Measurements from ENCODE around the gene LITAFD.
"Not testable (repeated sequence)": the region's sequence is repeated elsewhere in the genome, so short reads cannot be mapped to it uniquely, and the experiment has no call there.

LITAFD gene

DNA sequence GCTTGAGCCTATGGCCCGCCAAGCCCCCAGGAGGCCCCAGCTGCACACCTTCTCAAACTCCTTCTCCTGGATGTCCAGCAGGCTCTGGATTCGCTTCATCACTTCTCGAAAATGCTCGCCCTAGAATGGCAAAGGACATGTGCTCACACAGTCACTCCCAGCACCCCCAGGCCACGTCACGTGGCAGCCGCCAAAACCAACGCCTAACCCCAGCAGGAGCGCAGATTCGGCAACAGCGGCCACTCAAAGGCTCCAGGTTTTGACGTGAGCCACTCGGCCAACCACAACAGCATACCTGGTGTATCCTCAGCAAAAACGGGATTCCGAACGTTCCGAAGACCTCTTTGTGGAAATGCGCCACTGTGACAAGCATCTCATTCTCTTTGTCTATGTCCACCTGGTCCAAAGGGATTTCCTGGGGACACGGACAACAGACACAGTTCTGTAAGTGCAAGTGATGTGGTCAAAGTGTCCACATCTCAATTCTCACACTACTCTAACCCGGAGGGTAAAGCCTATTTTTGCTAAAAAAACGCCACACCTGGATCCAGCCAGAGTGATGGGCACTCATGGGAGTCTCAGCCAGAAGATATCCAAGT lies 12.7 kb downstream of the LITAFD start:
- no peak for DNase-seq (ENCODE audit: low read depth in 2 of 2)

DNA sequence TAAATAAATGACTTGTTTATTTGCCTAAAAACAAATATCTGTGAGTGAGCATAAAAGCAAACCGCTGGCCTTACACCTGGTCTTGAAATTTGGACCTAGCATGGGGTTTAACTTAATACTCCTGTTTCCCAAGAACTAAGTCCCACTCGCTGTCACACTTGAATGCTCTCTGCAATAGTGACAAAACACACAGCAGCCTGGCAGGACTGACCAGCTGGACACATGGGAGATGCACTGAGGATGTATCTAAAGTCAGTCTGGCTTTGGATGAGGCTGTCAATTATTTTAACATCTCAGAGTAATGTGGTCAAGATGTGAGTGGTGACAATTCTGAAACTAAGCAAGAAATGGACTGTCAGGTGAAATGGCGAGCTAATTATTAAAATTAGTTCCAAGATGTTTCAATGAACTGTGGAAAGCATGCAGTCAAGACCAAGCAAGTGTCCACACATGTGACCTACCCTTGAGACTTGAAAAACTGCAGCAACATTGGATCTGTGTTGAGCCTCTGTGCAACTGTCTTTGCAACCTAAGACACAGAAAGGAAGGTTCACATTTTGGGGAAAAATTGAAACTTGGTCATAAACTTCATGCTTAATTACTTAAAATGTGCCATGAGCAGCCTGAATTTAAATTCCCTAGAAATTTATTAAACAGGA lies 16.6 kb downstream of the LITAFD start:
- no peak for DNase-seq (ENCODE audit: low read depth in 2 of 2)

DNA sequence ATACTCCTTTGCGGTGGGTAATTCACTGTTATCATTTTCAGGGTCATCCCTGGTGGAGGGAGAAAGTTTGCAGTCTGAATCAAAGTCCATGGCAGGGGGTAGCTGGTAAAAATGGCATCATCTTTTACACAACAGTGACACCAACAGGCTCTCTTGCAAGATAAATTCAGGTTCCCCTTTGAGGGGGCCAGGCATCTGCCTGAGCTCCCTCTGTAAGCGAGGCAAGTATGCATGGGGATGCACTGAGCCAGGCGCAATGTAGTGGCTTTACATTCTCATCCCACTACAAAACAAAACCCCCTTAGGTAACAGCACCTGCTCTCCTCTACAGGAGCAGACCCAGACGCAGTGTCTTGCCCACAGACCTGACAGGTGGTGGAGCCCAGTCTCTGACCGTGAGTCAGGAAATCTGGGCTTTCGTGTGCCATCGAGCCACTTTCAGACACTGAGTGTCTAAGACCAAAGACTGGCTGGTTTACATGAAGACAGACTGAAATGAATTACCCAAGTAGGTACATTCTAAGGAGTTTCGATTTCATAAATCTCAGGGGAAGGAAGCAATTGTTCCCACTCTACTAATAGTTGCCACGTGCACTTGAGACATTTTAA lies 17.7 kb downstream of the LITAFD start:
- DNase-seq (ENCODE audit: low read depth in 2 of 2) = no peak

DNA sequence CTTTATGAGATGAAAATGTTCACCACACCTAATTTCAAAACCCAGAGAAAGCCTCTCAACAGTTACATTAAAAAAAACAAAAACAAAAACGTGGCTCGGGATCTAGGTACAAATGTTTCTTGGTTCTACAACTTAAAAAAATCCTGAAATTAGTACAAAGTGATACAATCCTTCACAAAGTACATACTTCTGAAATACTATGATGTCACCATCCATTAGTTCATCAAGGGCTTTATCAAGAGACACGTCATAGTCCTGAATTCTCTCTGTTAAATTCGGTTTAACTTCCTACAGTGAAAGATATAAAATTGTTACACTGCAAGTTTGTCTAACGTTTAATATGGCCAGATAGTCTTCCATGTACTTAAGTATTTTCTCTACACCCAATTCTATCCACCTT lies 18.2 kb downstream of the LITAFD start:
- DNase-seq (ENCODE audit: low read depth in 2 of 2) = no peak

DNA sequence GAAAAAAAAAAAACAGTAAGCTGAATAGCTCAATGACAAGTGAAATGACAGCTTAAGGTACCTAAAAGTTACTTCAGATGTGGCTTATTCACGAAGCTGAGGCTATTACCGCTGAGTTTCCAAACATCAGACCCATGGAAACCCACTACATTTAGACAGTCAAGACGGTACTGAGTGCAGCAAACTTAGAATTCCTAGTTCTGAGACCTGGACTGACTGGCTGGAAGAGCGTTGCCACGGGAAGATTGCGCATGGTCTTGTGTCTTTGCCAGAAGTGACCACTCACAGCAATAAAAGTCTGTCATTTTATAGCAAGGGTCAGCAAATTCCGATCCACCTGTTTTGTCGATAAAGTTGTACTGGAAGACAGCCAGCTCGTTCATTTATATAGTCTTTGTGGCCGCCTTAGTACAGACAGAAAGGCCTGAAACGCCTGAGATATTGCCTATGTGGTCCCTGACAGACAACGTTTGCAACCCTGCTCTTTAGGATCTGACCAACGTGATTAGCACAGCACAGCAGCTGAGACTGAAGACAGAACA lies 19.2 kb downstream of the LITAFD start:
- no peak for DNase-seq (ENCODE audit: low read depth in 2 of 2)

DNA sequence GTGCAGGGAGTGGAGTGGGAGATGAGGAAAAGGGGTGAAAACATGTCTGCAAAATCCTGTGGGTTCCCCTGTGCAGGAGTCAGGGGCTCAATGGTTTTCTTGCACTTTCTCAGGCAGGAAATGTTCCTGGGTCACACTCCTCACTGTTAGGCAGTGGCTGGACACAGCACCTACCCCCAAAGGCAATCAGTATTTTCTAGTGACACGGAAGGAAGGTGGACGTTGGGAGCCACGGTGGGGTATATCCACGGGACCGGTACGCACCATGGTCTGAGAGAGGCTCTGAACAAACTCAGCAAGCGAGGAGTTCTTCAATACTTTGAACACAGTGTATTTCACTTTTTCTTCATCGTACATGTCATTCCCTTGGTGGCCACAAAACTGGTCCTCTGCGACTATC lies 20.9 kb downstream of the LITAFD start:
- DNase-seq (ENCODE audit: low read depth in 2 of 2) = no peak

DNA sequence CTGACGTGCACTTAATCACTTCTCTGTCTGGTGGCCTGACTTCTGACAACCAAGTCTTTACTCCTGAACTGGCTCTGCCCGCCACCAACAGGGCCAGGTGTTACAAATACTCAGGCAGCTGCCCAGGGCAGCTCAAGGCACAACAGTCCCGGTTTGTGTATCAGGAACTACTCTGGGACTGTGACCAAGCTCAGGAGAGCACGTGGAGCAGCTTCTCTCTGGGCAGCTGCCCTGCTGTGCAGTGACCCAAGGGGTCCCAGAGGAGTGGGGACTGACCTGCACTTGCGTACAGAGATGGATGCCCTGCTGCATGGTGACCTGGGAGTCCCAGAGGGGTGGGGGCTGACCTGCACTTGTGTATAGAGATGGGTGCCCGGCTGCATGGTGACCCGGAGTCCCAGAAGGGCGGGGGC lies 21.9 kb downstream of the LITAFD start:
- DNase-seq (ENCODE audit: low read depth in 2 of 2) = no peak

DNA sequence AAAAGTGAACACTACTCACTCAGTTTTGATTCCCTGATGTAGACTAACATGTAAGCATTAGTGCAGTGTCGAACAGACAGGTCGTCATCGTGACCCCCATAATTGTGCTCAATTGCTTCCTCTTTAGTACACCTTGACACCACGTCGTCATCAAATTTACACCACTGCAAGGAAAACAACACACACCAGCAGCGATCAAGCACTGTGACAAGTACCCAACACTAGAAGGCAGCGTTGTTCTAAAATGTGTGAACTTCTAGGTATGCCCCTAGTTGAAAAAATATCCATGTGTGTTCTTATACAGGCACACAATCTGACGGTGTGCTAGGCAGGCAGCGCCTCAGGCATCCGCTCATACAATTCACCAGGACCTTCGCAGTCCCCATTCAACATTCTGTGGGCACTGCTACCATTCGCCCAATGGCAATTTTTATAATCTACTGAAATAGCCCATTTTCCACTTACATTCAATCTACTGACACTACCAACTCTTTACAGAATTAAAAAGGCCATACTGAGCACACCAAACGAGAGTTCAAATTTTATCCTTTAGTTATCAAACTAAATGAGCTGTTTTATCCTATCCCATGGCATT lies 23.1 kb downstream of the LITAFD start:
- DNase-seq (ENCODE audit: low read depth in 2 of 2) = no peak

DNA sequence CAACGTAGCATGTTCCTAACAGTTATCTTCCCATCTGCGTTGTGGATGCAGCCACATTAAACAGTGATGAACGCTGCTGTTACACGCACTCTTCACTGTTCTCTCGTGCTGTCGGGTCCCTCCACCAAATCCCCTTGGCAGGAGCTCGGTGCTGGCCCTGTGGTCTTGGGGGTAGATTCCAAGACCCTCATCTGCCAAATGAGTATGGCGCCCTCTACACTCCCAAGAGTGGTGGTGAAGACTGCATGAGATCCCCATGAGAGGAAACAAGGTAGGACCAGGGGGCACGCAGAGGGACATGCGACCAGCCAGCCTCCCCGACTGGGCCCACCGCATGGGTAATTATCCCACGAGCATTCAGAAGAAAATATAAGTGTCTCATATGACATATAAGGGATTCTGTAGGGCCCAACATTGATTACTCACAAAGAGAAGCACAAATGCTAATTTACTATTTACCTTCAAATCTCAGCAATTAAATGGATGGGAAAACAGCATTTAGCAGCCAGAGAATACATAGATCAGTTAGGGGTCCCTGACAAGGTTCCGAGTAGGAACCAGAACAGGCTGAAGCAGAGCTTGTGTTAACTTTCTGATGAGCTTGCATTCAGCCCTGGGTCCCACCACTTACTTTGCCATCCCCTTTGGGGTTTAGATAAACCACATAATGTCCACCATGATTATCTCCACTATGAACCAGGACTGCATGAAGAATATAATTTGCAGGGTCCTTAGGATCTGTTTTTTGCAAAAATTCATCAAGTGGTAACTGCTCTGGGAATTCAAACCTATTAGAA lies 23.8 kb downstream of the LITAFD start:
- DNase-seq (ENCODE audit: low read depth in 2 of 2) = no peak

DNA sequence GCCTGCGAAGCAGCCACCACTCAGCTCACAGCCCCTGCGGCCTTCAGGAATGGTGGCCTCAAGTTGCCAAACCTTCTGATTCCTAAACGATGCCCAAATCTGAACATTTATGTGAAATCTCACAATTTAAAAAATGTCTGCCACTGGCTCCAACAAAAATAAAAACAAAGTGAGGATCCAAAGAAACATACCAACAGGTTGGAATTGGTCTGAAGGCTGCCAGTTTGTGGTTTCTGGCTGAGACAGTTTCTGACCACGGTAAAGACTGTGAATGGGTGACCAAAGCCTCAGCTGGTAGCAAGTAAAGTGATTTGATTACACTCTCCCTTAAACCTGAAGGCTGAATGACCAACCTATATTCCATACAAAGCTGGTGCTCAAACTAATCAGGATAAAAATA lies 24.9 kb downstream of the LITAFD start:
- DNase-seq (ENCODE audit: low read depth in 2 of 2) = no peak

DNA sequence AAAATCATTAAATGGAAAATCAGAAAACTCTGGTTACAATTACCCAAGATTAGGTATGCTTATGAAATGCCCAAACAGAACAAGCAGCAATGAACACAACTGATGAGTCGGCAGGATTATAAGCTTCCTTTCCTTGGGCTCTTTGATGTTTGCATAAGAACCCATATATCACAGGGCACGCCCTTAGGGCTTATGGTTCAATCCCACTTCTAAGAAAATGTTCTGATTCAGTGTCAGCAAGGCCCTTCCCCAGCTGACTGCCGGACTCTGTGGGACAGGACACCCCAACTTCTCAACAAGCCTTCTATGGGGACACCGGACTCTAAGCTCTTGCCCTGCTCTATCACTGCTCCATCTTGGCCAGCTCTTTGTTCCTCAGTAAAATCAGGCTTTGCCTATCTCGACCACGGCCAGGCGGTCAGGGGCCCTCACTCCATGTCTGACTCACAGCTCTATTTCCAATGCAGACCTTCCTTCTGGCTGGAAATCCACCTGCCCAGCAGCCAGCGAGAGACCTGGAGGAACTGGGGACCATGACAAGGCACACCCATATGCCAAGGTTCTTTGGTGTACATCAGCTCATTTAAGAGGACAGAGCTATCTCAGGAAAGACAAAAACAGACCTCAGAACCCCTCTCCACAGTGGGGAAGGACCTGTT lies 26.8 kb downstream of the LITAFD start:
- no peak for DNase-seq (ENCODE audit: low read depth in 2 of 2)

DNA sequence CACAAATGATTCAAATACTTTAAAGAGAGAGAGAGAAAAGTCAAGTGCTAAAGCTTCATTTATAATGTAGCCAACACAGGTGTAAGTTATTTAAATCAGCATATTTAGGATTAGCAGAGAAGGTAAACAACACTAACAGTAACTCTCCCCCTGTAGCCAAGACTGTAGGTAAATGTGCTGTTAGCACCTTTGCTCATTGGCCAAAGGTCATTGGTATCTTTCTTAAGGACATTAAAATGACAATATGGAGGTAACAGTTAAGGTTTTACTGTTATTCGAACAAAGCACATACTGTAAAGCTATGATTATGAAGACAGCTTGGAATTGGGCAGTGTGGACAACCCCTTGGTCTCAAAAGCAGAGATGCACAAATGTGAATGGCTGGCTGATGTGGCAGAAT lies 28.7 kb downstream of the LITAFD start:
- no peak for DNase-seq (ENCODE audit: low read depth in 2 of 2)

DNA sequence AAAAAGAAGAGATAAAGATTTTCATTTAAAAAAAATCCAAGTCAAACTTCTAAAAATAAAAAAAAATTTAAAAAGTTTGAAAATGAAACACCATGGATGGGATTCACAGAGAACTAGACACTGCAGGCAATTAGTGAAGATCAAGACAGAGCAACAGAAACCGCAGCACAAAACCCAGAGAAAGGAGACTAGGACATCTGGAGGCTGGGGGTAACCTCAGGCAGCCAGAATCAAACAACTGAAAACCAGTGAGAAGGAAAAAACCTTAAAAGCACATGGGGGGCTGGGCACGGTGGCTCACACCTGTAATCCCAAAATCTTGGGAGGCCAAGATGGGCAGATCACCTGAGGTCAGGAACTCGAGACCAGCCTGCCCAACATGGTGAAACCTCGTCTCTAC lies 30.6 kb downstream of the LITAFD start:
- DNase-seq (ENCODE audit: low read depth in 2 of 2) = no peak

DNA sequence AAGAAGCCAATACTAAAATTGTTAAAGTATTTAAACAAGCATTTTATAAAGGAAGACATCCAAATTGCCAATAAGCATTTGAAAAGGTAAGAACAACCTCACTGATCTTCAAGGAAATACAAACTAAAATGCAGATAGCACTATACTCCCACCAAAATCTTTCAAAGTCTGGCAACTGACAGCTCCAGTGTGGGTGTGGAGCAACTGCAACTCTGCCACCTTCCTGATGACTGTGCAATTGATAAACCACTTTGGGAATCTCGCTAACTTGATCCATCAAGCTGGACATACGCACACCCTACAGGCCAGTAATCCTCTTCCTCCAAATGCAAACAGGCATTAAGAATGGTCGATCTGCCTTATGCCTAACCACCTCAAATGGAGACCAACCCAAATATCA lies 31.9 kb downstream of the LITAFD start:
- DNase-seq (ENCODE audit: low read depth in 2 of 2) = no peak

DNA sequence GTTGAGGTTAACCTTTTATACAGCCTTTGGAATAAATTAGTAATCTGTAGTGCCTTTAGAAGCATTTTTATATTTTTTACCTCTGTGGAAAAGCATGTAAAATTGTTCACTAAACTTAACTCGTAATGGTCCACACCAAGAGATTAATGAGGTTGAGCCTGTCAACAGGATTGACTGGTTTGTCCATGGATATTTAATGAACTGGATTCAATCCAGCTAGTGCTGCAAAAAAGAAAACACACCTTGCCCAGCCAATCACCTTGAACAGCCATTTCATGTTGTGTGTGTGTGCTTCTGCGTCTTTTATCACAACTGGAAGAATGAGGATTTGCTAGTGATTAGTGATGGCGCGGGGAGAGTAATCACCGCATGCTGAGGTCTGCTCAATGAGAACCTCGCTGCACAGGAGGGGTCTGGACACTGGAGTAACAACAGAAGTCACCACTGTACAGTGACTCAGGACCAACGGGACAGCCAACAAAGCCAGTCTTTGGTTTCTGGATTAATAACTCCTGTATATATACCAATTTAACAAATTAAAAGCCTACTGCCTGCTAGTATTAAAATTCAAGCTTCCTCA lies 33.7 kb downstream of the LITAFD start:
- no peak for DNase-seq (ENCODE audit: low read depth in 2 of 2)

DNA sequence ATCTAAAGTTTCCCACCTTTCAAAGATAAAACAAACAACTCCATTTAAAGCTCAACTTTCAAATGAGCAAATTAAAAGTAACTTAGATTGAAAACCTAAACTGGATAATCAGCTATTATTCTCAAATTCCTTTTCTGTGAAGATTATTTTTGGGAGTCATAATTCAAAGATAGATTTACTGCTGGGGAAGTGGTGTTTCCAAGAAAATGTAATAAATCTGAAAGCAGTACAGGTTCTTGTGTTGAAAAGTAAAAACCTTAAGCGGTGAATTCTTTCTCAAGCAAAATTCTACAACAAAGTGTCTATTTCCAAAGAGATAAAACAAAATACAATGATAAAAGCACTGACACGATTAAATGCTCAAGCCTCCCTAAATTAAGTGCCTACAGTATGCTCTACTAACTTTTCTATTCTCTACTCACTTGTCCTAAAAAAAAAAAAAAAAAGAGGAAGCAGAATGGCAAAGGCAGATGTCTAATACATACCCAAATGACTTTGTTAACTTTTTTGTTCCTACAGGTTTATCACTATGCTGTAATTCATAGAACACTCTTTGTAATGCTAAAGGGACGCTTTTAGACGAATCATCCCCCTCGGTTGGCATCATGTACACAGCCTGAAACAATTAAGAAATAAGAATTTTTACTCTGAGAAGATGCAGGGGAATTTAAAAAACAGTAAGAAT lies 34.5 kb downstream of the LITAFD start:
- DNase-seq (ENCODE audit: low read depth in 2 of 2) = no peak

DNA sequence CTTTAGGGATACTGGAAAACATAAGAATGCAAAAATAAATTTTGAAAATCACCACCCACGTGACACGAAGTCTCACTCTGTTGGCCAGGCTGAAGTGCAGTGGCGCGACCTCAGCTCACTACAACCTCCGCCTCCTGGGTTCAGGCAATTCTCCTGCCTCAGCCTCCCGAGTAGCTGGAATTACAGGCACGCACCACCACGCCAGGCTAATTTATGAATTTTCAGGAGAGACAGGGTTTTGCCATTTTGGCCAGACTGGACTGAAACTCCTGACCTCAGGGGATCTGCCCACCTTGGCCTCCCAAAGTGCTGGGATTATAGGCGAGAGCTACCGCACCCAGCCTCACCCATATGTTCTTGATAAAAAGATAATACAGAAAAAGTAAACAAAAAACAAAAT lies 35.2 kb downstream of the LITAFD start:
- not testable (repeated sequence) for DNase-seq (ENCODE audit: low read depth in 2 of 2)

DNA sequence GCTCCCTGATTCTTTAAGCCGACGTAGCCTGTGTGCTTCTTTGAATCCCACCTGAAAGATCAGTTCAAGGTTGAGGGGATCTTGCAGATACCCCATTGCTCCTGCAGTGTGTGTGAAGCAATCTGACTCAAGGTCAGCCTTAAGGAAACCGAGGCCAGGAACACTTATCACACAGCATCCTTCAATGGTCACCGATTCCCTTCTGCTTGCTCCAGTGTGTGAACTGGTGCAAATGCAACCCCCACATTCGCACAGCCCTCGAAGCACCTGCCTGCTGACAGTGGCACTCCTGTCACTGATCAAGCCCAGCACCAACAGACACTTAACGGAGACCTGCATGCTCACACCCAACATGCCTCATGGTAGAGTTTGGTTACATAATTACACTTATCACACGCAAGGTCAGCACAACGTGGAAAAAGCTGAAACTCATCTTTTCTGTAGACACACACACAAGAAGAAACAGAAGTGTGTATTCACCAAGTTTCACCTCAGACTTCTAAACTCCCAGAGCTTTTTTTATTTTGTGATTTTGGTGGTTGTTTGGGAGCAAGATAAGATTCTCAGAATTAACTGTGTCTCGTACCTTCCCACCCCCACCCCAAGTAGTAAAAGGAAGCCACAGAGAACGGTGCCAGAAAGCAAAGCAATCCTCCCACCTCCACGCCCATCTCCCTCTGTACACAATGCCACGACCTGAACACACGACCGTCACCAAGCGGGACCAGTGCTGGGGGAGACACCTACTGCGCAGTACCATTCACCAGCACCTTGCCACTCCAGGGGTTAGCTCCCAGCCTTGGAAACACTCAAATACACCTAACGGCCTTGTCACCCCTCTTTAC lies 37.2 kb downstream of the LITAFD start:
- no peak for DNase-seq (ENCODE audit: low read depth in 2 of 2)

DNA sequence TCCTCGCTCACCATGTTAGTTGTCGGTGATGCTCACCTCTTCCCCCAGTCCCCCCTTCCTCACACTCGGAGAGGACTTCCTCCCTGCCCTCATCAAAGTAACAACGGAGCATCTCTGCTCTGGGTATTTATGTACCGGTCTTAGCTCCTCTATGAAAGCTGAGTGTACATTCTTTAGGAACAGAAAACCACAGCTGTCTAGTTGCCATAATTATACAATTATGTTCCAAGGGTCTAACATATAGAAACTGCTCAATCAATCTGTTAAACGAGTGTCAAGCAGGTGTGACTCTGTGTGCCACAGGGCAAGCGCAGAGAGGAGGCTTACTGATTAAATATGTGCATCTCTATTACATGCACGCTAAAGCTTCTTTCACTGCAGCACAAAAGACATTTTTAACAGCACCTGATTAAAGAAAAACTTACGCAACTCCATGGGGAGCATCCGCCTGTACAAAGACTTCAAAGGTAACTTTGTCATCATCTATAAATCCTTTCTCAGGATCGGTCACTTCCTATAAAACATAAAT lies 37.8 kb downstream of the LITAFD start:
- DNase-seq (ENCODE audit: low read depth in 2 of 2) = no peak

All from stimulated activated CD8-positive, alpha-beta memory T cell treated with anti-CD3 and anti-CD28 coated beads, Interleukin-2, amount 100 ng/mL, for 48 hours (primary cell).